ENCODE data around the gene F2R. TPM values are rescaled to one million over a fixed set of nuclear protein-coding genes. Genes with fewer than 3 reads are reported as not detected.

Gene F2R
- total and polyA plus RNA-seq, 2 donors (not counting 3 experiments of a cell fraction or from before 2014, with no cell fraction given) = 342 to 599 TPM

DNA sequence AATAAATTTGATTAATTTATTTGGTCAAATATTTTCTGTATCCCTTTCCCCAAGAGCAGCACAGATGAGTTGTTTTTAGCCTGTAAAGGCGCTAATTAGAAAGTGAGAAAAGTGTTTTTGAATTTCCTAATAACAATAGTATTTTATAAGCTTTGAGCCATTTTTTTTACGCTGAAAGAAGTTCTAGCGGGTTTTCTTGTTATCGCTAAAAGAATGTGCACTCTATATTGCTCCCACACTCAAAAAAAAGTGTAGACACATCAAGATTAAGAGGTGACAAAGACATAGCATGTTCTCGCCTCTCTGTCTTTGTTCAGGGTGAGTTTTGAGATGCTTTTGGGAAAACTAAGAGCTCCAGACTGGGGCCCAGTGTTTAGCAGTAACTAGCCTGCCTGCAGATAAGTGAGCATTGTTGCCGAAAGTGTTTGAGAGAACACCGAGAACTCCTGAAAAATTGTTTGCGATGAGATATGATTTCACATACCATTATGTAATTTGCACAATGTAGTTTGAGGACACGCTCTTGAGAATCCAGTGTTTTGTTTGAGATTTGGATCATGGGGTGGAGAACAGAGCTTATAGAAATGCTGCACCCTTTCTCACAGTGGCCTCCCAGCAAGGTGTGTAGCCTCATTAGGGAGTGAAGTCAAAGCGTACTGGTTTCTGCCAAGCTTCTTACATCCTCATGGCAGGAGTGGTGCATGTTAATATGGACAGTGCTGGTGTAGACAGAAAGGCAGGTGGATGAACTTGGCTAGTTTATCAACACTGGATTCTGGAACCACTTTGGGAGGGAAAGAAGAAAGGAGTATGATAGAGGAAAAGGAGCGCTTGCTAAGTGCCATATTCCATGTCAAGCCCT, 1.5 kb downstream of the F2R start:
- Histone ChIP-seq H3K9ac (replicated peaks; ENCODE audit: extremely low read depth, insufficient read depth, low read length) (peak overlapping the region; percentile 100), H3K4me3 (replicated peaks in 1 of 3; ENCODE audit: insufficient read depth in 1 of 3, low read depth in 1 of 3, low read length in 3 of 3) (peak overlapping the region; percentile 81 to 100 (median 99)), H3K36me3 (ENCODE audit: control insufficient read depth in 2 of 2, extremely low read depth in 1 of 2, insufficient read depth in 2 of 2, low read length in 2 of 2) (peaks cover 2 to 4% of the 10 kb centered on the region in 2 experiments), H3K4me1 (ENCODE audit: control insufficient read depth, extremely low read depth, insufficient read depth, low read length) (peaks cover 43% of the 10 kb centered on the region), H3K27me3 (ENCODE audit: control insufficient read depth in 2 of 2, insufficient read depth in 2 of 2, low read length in 2 of 2) (no peaks in the 10 kb centered on the region), H3K9me1 (replicated peaks; ENCODE audit: control insufficient read depth, extremely low read depth, insufficient read depth, low read length) (no peaks in the 10 kb centered on the region), H3K4me2 (ENCODE audit: insufficient read depth, low read length) (peak overlapping the region; percentile 93), H2AFZ (ENCODE audit: low read depth, low read length) (no peak overlapping the region), H3K79me2 (ENCODE audit: control insufficient read depth, insufficient read depth, low read length) (peaks cover 65% of the 10 kb centered on the region), H3K9me3 (replicated peaks; ENCODE audit: control insufficient read depth, insufficient read depth, low read length) (no peaks in the 10 kb centered on the region), H4K20me1 (replicated peaks; ENCODE audit: control insufficient read depth, extremely low read depth, insufficient read depth, low read length) (peaks cover 11% of the 10 kb centered on the region), H3K27ac (ENCODE audit: insufficient read depth, low read depth, low read length) (peak overlapping the region; percentile 89)
- no peak for FAIRE-seq
- ChIA-PET POLR2A (interaction anchor here (0.6 to 1.4 kb wide), 4 partner anchors 26 to 88 kb away, joined by 3 to 10 read pairs (median 4); no protein-coding TSS in a partner anchor), CTCF (interaction anchor here (0.8 to 9.8 kb wide), 8 partner anchors 26 to 116 kb away, joined by 3 to 79 read pairs (median 5); no protein-coding TSS in a partner anchor)
- intact Hi-C loops (cut with micrococcal nuclease) (loop anchor here (1.0 to 5.0 kb wide), 4 partner anchors 22 to 775 kb away; partner anchors contain the start of genes F2RL1 and WDR41), dilution Hi-C loops (cut with MboI; ENCODE audit: extremely low pct_ligation_motif_present, low sequenced_read_pairs) (no loop called here)
- DNase-seq (ENCODE audit: low read depth, low spot score) = no peak
- TF ChIP-seq, protein P1, sequence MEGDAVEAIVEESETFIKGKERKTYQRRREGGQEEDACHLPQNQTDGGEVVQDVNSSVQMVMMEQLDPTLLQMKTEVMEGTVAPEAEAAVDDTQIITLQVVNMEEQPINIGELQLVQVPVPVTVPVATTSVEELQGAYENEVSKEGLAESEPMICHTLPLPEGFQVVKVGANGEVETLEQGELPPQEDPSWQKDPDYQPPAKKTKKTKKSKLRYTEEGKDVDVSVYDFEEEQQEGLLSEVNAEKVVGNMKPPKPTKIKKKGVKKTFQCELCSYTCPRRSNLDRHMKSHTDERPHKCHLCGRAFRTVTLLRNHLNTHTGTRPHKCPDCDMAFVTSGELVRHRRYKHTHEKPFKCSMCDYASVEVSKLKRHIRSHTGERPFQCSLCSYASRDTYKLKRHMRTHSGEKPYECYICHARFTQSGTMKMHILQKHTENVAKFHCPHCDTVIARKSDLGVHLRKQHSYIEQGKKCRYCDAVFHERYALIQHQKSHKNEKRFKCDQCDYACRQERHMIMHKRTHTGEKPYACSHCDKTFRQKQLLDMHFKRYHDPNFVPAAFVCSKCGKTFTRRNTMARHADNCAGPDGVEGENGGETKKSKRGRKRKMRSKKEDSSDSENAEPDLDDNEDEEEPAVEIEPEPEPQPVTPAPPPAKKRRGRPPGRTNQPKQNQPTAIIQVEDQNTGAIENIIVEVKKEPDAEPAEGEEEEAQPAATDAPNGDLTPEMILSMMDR (IDR thresholded peaks at IDR 0.05; ENCODE audit: extremely low read depth in 1 of 2, insufficient read depth in 1 of 2, low read depth in 1 of 2, low read length in 2 of 2) = no peak
- TF ChIP-seq FOS (IDR thresholded peaks at IDR 0.05; ENCODE audit: borderline replicate concordance, insufficient read depth, low read length) = no peak
- no peak for TF ChIP-seq GATA2 (IDR thresholded peaks at IDR 0.05; ENCODE audit: insufficient read depth, insufficient read length, low read depth, low read length)
- TF ChIP-seq MYC (IDR thresholded peaks at IDR 0.05; ENCODE audit: low read depth, low read length) = no peak
- TF ChIP-seq JUN (IDR thresholded peaks at IDR 0.05; ENCODE audit: borderline replicate concordance, insufficient read depth, insufficient read length, low read depth) = no peak
- TF ChIP-seq, protein P2, sequence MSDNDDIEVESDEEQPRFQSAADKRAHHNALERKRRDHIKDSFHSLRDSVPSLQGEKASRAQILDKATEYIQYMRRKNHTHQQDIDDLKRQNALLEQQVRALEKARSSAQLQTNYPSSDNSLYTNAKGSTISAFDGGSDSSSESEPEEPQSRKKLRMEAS (IDR thresholded peaks at IDR 0.05; ENCODE audit: insufficient read depth, insufficient read length) = no peak
- TF ChIP-seq POLR2AphosphoS5 (IDR thresholded peaks at IDR 0.05; ENCODE audit: insufficient read depth, low read depth, low read length) = peak; percentile 53
- BruUV-seq (replicated peaks) = no TSS peak

Measured in endothelial cell of umbilical vein (primary cell).